Hematopoietic multipotent progenitor cell (in vitro differentiated cells): Measurements from ENCODE around the gene ARHGAP26. TPM values are rescaled to one million over a fixed set of nuclear protein-coding genes. Genes with fewer than 3 reads are reported as not detected.

Experiments
- DNase-seq, 3 donors: peaks; one replicate each; pipeline ENCODE4 v3.0.0-alpha.2; 2011 to 2015; ENCODE audit warnings: low read depth in 2 of 3, low spot score in 2 of 3
- total RNA-seq: library from RNA; depleted of rRNA; stranded (reverse); fragments of >200 nt; gene quantifications from one replicate; pipeline ENCODE4 v1.2.3, GENCODE V29; 2012

Gene ARHGAP26, protein sequence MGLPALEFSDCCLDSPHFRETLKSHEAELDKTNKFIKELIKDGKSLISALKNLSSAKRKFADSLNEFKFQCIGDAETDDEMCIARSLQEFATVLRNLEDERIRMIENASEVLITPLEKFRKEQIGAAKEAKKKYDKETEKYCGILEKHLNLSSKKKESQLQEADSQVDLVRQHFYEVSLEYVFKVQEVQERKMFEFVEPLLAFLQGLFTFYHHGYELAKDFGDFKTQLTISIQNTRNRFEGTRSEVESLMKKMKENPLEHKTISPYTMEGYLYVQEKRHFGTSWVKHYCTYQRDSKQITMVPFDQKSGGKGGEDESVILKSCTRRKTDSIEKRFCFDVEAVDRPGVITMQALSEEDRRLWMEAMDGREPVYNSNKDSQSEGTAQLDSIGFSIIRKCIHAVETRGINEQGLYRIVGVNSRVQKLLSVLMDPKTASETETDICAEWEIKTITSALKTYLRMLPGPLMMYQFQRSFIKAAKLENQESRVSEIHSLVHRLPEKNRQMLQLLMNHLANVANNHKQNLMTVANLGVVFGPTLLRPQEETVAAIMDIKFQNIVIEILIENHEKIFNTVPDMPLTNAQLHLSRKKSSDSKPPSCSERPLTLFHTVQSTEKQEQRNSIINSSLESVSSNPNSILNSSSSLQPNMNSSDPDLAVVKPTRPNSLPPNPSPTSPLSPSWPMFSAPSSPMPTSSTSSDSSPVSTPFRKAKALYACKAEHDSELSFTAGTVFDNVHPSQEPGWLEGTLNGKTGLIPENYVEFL
- total RNA-seq, result 14.5 TPM

DNA sequence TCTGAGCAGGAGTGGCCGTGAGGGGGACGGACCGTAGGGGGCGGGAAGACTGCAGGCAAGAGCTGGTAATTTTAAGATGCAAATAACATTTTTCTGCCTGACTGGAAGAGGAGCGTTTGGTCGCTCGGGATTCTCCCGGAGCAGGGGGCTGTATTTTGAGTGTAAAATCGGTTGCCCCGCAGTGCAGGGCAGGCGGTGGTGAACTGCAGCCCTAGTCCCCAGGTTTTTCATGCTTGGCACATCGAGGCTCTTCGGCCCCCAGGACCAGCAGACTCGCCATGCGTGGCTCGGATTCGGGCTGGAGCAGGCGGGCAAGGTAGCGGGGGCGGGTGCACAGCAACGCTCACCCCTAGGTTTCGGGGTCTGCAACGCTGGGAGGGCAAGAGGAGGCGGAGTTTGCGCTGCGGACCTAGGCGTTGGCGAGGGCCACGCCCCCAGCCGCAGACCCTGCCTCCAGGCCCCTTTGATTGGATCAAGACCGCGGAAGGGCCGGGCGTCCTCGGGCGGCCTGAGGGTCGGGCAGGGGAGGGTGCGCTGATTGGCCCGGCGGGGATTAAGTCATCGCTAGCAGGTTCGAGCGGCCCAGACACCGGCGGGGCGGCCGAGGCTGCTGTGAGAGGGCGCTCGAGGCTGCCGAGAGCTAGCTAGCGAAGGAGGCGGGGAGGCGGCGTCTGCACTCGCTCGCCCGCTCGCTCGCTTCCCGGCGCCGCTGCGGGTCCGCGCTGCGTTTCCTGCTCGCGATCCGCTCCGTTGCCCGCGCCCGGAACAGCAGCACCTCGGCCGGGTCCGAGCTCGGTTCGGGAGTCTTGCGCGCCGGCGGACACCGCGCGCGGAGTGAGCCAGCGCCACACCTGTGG, at the start of gene ARHGAP26:
Gene ARHGAP26, plus strand, starts transcription at position 585 of the 857 bp plus-strand sequence. CDS start 385 bp downstream, outside the sequence.
- peak; percentile 74 to 97 (median 96) for DNase-seq

DNA sequence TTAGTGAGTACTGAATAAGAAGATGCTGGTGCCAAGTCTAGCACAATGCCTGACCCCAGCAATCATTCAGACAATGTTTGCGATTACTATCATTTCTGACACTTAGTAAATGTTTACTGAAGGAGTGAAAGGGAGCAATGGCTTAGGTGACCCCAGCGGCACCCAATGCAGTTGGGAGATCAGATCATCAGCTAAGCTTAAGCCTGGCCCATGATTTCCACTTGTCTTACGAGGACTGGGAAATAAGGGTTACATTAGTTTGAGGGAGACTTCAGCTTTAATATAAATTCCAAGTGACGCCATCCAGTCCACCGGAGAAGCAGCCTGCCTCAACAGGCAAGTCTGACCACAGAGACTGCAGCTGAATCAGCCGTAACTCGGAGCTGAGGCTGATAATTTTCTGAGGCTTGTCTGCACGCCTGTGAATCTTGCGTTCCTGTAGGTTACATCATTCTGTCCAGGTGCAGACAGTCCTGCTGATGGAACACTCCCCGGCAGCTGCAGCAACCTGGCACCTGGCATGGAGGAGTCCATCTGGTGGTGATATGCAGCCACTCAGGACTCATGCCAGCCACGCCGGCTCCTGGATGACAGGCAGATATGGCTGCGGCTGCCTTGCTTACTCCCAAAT, 49.4 kb upstream of the ARHGAP26 start:
- DNase-seq, result no peak

DNA sequence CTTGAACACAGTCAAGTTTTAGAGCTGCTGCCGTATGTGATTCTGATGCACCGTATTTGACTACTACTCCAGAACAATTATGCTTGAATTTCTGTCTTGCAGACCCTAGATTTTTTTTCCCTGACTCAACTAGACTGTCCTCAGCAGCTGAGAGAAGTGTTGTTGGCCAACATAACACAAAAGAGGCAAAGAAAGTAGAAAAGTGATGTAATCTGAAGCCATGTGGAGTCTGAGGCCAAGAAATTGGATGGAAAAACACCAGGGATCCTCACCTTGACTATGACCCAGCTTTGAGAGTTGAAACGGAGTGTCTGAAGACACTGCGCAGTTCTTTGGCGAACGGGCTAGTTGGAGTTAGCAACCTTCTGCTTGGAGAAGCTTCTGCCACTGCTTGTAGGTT, 48.0 kb upstream of the ARHGAP26 start:
- no peak for DNase-seq

DNA sequence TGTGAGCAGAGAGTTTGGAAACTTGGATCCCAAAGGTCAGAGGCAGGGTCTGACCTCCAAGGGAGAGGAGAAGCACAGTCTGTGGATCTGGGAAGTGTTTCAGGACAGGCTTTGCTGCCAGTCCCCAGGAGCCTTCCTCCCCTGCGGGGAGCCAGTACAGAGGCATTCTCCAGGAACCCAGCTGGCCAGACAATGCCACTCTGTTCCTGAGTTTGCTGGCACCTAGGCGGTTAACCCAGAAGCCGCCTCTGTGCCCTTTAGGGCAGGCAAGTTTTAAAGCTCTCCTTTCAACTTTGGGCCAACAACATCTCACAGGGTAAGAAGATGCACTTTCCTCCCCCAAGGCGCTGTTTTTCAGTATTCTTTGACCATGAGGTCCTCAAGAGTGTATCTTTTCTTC, 47.3 kb upstream of the ARHGAP26 start:
- no peak for DNase-seq

DNA sequence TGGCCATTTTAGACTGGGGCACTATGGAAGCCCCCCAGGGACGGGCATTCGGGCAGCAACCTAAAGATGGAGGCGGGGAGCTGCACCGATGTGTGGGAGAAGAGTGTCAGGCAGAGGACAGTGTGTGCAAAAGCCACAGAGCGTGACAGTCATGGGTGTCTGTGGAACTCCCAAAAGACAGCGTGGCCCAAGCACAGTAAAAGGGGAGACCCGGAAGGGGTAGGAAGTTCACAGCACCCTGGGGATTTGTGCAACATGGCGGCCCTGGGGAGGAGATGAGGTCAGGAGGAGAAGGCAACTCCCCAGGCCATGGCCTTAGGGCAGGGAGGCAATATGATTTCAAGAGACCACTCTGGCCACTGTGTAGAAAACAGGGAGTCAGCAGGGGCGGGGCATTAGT, 45.4 kb upstream of the ARHGAP26 start:
- no peak for DNase-seq

DNA sequence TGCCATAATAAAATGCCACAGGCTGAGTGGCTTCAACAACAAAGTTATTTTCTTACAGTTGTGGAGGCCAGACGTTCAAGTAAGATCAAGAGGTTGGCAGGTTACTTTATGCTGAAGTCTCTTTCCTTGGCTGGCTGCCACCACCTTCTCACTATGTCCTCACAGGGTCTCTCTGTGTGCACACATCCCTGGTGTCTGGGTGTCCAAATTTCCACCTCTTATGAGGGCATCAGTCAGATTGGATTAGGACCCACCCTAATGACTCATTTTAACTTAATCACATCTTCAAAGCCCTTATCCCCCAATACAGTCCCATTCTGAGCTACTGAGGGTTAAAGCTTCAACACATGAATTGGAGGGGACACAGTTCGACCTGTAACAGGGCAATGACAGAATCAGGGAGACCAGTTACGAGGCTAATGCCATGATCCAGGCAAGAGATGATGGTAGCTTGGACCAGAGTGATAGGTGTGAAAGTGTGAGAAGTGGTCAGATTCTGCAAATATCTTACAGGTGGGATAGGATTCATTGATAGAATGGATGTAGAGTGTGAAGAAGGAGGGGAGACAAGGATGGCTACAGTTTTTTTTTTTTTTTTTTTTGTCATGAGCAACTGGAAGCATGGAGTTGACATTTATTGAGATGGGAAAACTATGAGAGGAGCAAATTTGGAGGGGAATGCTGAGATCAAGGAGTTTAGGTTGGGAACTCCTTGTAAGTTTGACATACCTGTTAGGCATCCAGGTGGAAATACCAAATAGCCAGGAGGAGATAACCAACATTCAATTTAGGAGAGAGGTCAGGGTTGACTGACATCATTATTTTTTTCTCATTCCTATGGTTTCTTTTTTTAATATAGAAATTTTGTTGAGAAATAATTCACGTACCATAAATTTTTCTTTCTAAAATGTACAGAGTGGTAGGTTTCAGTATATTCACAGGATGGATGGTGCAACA, 44.7 kb upstream of the ARHGAP26 start:
- DNase-seq, result no peak

DNA sequence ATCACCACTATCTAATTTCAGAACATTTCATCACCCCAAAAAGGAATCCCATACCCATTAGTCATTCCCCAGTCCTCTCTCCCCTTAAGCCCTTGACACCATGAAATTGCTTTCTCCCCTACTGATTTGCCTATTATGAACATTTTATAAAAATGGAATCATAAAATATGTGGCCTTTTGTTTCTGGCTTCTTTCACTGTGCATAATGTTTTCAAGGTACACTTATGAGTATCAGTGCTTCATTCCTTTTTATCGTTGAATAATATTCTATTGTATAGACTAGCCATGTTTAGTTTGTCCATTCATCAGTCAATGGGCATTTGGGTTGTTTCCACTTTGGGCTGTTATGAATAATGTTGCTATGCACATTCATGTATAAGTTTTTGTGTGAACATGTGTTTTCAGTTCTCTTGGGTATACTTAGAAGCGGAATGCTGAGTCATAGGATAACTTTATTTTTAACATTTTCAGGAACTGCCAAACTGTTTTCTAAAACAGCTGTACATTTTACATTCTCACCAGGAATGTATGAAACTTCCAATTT, 43.9 kb upstream of the ARHGAP26 start:
- peak in 1 of 3 donors; percentile 59 for DNase-seq

DNA sequence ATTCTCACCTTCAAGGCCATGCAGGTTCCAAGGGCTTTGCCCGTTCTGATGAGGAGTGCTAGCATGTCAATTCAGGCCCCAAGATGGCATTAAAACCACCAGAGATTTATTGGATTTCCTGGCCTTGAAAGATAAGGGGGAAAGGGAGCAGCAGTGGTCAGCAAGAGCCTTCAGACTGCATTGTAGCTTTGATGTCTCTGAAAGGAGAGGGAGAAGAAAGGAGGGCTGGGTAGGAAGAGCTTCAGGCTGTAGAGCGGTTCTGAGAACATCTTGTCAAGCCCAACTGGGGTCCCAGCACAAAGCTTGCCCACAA, 42.5 kb upstream of the ARHGAP26 start:
- DNase-seq, result peak in 1 of 3 donors; percentile 46

DNA sequence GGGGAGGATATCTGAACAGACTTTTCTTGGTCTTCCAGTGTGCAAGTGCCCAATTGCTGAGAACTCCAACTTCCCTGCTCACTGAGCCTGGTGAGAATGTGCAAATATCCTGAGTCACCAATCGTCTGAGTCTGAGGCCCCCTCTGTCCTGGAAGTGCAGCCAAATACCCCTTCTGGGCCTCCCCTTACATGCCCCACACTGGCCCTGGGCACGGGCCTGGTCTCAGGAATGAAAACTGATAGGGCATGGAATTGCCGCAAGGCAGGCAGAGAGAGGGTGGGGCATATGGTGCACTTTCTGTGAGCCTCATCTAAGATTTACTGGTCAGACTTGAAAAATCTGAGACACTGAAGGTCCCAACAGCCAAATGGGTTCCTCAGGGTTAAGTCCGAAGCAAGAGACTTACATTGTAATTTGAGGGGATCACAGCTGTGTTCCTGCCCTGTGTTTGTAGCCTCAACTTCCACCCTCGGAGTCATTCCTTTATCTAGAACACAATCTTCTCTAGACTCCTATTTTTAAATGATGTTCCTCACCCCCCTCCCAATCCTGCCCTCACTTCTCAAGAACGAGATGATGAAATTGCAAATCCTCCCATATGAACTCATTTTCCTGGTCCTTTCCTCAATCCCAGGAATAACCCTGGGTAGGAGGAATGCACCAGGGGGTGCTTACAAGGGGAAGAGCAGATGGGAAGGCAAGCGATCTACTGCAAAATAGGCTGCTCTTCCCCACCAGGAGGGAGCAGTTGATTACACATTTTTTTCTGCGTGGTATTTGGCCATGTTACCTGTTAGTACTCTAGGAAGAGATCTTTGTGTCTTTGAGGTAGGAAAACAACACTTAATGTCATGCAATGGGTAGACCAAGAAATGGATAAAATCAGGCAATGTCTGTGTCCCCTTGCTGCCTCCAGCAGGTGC, 34.6 kb upstream of the ARHGAP26 start:
- no peak for DNase-seq

DNA sequence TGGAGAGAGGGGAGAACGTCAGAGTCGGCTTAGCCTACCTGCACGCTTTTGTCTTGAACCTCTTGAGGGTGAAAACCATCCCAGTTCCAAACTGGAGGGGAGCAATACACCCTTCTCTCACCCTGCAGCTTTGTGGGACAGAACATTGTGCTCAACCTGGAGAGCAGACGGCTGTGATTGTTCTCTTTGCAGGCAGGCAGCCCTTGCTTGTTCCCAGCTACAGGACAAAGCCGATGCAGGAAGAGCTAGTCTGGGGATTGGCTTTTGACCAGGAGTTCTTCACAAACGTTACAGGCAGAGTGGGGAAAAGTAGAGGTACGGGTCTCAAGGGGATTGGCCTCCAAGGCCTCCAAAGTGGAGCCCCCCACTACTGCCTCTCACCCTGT, 33.9 kb upstream of the ARHGAP26 start:
- no peak for DNase-seq

DNA sequence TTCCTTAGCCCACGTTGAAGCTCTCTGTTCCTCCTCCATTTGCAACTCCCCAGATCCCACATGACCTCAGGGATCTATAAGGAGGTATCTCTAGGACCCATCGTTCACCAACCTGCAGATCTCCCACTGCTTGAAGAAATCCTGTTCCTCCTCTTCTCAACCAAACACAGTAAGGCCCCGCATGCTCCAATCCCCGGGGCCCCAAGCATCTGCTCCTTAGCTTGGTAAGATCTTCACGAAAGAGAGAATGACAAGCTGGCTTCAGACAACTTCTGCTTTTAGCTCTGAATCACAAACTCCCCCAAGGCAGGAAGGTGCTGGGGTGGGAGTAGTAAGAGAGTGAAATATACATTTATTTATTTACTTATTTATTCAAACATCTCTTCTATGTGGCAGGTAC, 33.0 kb upstream of the ARHGAP26 start:
- peak in 2 of 3 donors; percentile 58 to 87 for DNase-seq

DNA sequence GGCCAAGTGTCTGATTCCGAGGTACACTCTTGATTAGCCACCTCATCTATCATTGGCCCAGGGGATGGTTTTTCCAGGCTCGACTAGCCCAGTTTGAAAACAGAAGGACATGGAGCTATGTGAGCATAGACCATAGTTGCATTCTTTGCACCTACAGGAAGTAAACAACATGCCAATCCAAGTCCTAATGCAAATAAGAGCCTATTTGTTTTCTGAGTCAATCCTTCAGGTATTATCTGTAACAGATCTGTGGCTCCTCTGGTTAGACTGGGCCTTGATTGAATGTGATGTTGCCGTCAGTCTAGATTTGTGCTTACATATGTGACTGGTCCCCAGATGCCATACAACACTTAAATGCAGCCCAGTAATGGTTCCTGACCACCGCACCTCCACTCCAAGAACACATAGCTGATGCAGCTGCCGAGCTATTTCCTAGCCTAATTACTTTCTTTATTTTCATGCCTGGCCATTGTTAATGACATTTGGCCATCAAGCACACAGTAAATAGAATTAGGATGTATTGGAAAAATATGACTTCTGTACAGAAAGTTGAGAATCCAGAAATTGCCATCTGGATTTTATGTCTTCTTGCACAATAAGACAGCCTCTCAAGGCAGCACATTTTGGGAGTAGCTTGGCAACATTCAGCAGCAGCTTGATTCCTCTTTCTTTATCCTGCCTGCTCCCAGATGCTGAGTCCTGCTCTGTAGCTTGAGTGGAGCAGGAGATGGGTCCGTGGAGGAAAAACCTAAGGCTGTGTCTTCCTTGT, 29.5 kb upstream of the ARHGAP26 start:
- DNase-seq, result no peak

DNA sequence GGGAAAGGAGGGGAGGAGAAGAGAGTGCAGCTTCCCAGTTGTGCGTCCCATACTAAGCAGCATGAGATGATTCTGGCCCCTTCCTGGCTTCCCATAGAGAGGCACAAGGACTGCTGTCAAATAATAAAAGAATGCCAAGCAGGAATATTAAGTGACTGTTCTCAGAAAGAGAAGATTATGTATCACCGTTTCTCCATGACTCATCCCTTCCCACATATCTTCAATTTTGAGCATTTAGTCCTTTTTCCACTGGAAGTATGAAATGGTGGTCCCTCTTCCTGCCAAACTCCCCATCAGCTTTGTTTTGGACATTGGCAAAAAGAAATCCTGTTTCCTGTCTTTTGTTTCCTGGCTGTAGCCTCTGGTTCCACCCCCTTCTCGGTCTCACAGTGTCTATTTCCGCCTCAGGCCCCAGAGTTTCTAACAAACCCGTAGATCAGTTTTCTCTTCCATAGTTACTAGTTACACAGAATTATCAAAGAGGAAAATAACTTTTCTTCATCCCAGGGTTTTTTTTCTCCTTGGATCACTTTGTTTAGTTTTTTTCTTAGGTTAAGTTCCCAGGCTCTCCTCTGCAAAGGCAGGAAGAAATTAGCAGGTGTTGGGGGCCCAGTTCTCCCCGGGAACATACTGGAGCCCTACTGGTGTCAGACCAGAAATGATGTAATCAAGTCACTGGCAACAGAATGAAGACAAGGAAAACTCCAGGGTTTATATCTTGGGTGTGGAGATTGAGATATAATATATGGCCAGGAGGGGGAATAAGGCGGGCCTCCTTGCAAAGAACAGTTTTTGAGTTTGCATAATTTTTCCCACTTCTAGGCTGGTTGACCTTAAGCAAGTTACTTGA, 26.4 kb upstream of the ARHGAP26 start:
- DNase-seq, result no peak

DNA sequence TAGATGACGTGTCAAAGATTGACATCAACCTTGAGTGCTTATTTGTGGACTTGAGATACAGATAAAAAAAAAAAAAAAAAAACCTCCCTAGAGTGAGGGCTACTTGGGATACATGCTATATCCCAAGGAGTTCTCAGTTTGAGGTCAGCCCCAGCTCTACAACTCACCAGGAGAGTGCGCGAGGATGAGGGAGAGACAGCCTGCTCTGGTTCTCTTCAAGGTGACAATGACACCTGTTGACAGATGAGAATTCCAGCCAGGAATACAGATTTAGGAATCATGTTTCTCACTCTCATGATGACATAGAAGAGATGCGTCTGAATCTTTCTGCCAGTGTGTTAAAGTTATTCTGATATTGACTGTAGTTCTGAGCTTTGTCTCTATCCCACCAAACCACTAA, 24.9 kb upstream of the ARHGAP26 start:
- DNase-seq, result no peak

DNA sequence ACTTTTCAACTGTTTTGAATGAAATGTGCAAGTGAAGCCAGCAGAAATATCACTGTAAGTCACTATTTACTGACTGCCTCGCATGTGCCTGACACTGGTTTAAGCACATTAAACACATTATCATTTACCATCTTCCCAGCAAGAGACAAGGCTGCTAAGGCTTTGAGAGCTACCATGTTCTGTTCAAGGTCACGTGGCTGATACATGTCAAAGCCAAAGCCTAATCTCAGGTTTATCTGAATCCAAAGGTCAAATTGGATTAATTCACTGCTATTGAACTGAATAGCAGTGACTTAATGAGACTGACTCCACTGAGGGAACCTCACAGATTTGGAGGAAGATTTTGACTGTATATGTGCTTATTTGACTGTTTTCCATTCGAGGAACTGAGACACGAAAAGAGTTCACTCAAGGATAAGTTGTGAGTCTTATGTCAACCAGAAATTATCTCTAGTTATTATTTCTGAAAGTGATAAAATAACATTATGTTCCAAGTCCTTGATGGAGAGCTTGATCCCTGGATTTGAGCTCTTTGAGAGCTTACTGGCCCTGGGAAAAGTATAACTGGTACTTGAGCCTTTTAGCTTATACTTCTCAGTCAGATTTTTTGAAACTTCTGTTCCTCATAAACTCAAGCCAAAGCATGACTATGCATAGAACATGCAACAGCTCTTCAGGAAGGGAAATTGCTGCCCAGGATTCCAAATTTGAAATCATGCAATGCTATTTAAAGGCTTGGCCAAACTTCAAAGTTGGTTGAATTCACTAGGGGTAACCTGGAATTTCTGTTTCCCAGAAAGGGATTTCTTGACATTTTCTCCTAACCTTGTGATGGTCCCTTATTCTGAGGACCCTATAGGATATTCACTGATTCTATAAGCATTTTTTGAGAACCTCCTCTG, 23.4 kb upstream of the ARHGAP26 start:
- DNase-seq, result no peak

DNA sequence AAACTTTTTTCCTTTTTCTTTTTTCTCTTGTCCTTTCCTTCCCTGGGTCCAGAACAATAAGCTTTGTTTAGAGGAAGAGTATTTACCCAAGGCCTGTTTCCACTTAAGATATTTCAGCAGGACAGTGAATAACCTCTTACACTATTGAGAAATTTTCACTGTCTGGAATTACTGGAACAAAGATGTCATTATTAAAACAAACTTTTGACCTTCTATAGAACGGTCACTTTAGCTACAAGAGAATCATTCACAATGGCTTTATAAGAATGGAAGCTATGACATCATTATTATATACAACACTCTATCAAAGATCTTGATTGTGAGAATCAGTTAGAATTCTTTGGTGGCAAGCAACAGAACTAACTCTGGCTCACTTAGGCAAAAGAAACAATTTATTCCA, 22.0 kb upstream of the ARHGAP26 start:
- DNase-seq, result no peak
